H1 (cell line): Measurements from ENCODE around the gene ZNF385D. TPM values are rescaled to one million over a fixed set of nuclear protein-coding genes. Genes with fewer than 3 reads are reported as not detected.

Experiments used
- CTCF ChIA-PET: fragments of 300-600 bp; sonication (Branson Sonifier 250); formaldehyde crosslinking; loops from one replicate; lab custom pipeline; 2021; ENCODE audit not compliant: partially characterized antibody; lab: Charles Lee
- POLR2A ChIA-PET: fragments of 300-600 bp; sonication (Branson Sonifier 250); formaldehyde crosslinking; loops from one replicate; lab custom pipeline; 2021; ENCODE audit warnings: inconsistent platforms; ENCODE audit not compliant: partially characterized antibody; lab: Charles Lee
- DNase-seq, 2 experiments: peaks; one replicate each; pipeline versions ENCODE4 v3.0.0 to v3.0.0-alpha.2; 2010 to 2022; ENCODE audit warnings: low spot score in 2 of 2, low read depth in 1 of 2, mixed read lengths in 1 of 2
- FAIRE-seq: peaks from 2 replicates; lab custom pipeline; 2011; peaks lifted over from hg19 to GRCh38; lab: Jason Lieb, UNC
- H2AFZ ChIP-seq: 2 replicates; pipeline ENCODE4 v1.8.1; 2012; ENCODE audit warnings: low read length, inconsistent platforms
- H2AK5ac ChIP-seq: 2 replicates; pipeline ENCODE4 v1.6.1; 2013; ENCODE audit warnings: low read depth, low read length
- H2BK120ac ChIP-seq: replicated peaks from 2 replicates; pipeline ENCODE3; 2013; ENCODE audit warnings: low read depth, low read length, inconsistent platforms
- H2BK12ac ChIP-seq: 2 replicates; pipeline ENCODE4 v1.6.1; 2013; ENCODE audit warnings: low read depth, low read length
- H2BK15ac ChIP-seq: 2 replicates; pipeline ENCODE4 v1.6.1; 2013; ENCODE audit warnings: low read length
- H2BK20ac ChIP-seq: 2 replicates; pipeline ENCODE4 v1.6.1; 2013; ENCODE audit warnings: low read length
- H2BK5ac ChIP-seq: 2 replicates; pipeline ENCODE4 v1.6.1; 2013; ENCODE audit warnings: low read depth, low read length
- H3K14ac ChIP-seq: 2 replicates; pipeline ENCODE4 v1.6.1; 2013; ENCODE audit warnings: inconsistent platforms; ENCODE audit not compliant: insufficient read length
- H3K18ac ChIP-seq: 2 replicates; pipeline ENCODE4 v1.6.1; 2013; ENCODE audit warnings: low read length; ENCODE audit errors: extremely low read depth
- H3K23ac ChIP-seq: 2 replicates; pipeline ENCODE4 v1.6.1; 2013; ENCODE audit warnings: inconsistent platforms; ENCODE audit not compliant: insufficient read length
- H3K23me2 ChIP-seq: 2 replicates; pipeline ENCODE4 v1.6.1; 2013; ENCODE audit warnings: low read depth, low read length
- H3K27ac ChIP-seq: 2 replicates; pipeline ENCODE4 v1.6.1; 2011; ENCODE audit warnings: low read depth, low read length, inconsistent platforms
- H3K27me3 ChIP-seq, 4 experiments: replicated peaks in 1 of 4; 1 replicate in 1 of 4; 2 replicates in 3 of 4; pipeline versions ENCODE4 v1.6.1 to v1.8.1; 2011 to 2013; ENCODE audit warnings: low read length in 3 of 4, mild to moderate bottlenecking in 3 of 4, inconsistent platforms in 2 of 4, mixed read lengths in 2 of 4, moderate library complexity in 1 of 4; ENCODE audit not compliant: control insufficient read depth in 3 of 4, insufficient read depth in 3 of 4; ENCODE audit errors: extremely low read depth in 1 of 4
- H3K36me3 ChIP-seq, 4 experiments: 2 replicates each; pipeline versions ENCODE4 v1.6.1 to v1.8.1; 2011 to 2013; ENCODE audit warnings: mild to moderate bottlenecking in 4 of 4, low read length in 3 of 4, moderate library complexity in 2 of 4, control low read depth in 1 of 4, inconsistent platforms in 1 of 4; ENCODE audit not compliant: insufficient read depth in 4 of 4, control insufficient read depth in 2 of 4
- H3K4ac ChIP-seq: replicated peaks from 2 replicates; pipeline ENCODE3; 2013; ENCODE audit warnings: low read length, low read depth, mixed read lengths, inconsistent platforms; ENCODE audit not compliant: insufficient read length
- H3K4me1 ChIP-seq, 4 experiments: replicated peaks in 1 of 4; 1 replicate in 1 of 4; 2 replicates in 3 of 4; pipeline versions ENCODE4 v1.6.1 to v1.8.1; 2011 to 2013; ENCODE audit warnings: low read length in 3 of 4, inconsistent platforms in 2 of 4, mixed read lengths in 1 of 4; ENCODE audit not compliant: insufficient read depth in 4 of 4, control insufficient read depth in 3 of 4
- H3K4me2 ChIP-seq, 2 experiments: 2 replicates each; pipeline versions ENCODE4 v1.6.1 to v1.8.1; 2011 to 2013; ENCODE audit warnings: low read depth in 2 of 2, low read length in 2 of 2, control low read depth in 1 of 2, inconsistent platforms in 1 of 2, mild to moderate bottlenecking in 1 of 2; ENCODE audit not compliant: insufficient read depth in 1 of 2
- H3K4me3 ChIP-seq, 4 experiments: fragments of 200-600, 300-600 bp in 1 of 4; sonication (generic), shearing (Covaris generic), sonication (Bioruptor Twin) in 1 of 4; 2 replicates each; pipeline versions ENCODE4 v1.5.1 to v1.8.1; 2011 to 2016; ENCODE audit warnings: low read length in 4 of 4, low read depth in 3 of 4, control low read depth in 2 of 4, inconsistent platforms in 2 of 4, mild to moderate bottlenecking in 2 of 4, mixed read lengths in 1 of 4, moderate library complexity in 1 of 4; ENCODE audit not compliant: insufficient read depth in 2 of 4; ENCODE audit errors: extremely low read depth in 1 of 4
- H3K56ac ChIP-seq: replicated peaks from 2 replicates; pipeline ENCODE3; 2013; ENCODE audit warnings: low read depth, mild to moderate bottlenecking, mixed read lengths, low read length, inconsistent platforms; ENCODE audit not compliant: insufficient read length
- H3K79me1 ChIP-seq: 2 replicates; pipeline ENCODE4 v1.6.1; 2013; ENCODE audit warnings: low read depth, low read length, control low read depth
- H3K79me2 ChIP-seq, 2 experiments: 2 replicates each; pipeline versions ENCODE4 v1.6.1 to v1.8.1; 2012 to 2013; ENCODE audit warnings: low read length in 2 of 2, mild to moderate bottlenecking in 2 of 2, inconsistent platforms in 1 of 2; ENCODE audit not compliant: insufficient read depth in 2 of 2, control insufficient read depth in 1 of 2
- H3K9ac ChIP-seq, 4 experiments: replicated peaks in 1 of 4; 1 replicate in 1 of 4; 2 replicates in 3 of 4; pipeline versions ENCODE4 v1.6.1 to v1.8.1; 2011 to 2013; ENCODE audit warnings: low read depth in 3 of 4, low read length in 3 of 4, control low read depth in 2 of 4, mild to moderate bottlenecking in 2 of 4, moderate library complexity in 2 of 4, inconsistent platforms in 1 of 4; ENCODE audit errors: extremely low read depth in 1 of 4
- H3K9me3 ChIP-seq, 2 experiments: 2 replicates each; pipeline versions ENCODE4 v1.6.1 to v1.8.1; 2012 to 2013; ENCODE audit warnings: mild to moderate bottlenecking in 2 of 2, moderate library complexity in 2 of 2, control low read depth in 1 of 2, inconsistent platforms in 1 of 2, low read depth in 1 of 2, low read length in 1 of 2, mixed read lengths in 1 of 2; ENCODE audit not compliant: insufficient read depth in 2 of 2
- H4K20me1 ChIP-seq, 2 experiments: replicated peaks in 1 of 2; 2 replicates each; pipeline versions ENCODE3 to v1.8.1; 2011 to 2013; ENCODE audit warnings: inconsistent platforms in 2 of 2, low read length in 2 of 2, mild to moderate bottlenecking in 1 of 2; ENCODE audit not compliant: insufficient read depth in 2 of 2, control insufficient read depth in 1 of 2
- H4K5ac ChIP-seq: 2 replicates; pipeline ENCODE4 v1.6.1; 2013; ENCODE audit warnings: low read length, low read depth, mixed read lengths, inconsistent platforms; ENCODE audit not compliant: insufficient read length
- H4K8ac ChIP-seq: 2 replicates; pipeline ENCODE4 v1.8.0; 2013; ENCODE audit warnings: mild to moderate bottlenecking, moderate library complexity, low read length, inconsistent platforms; ENCODE audit not compliant: insufficient read depth; ENCODE audit errors: extremely low read depth
- H4K91ac ChIP-seq: replicated peaks from 2 replicates; pipeline ENCODE3; 2013; ENCODE audit warnings: low read length, mixed read lengths, inconsistent platforms; ENCODE audit not compliant: insufficient read length
- BACH1 ChIP-seq: IDR thresholded peaks from 2 replicates; pipeline ENCODE4 v1.6.1; 2012; ENCODE audit warnings: low read length, improper control_type of control experiment
- CBX8 ChIP-seq: fragments of 300-800, 300-1000 bp; sonication (generic); IDR thresholded peaks from 2 replicates; pipeline ENCODE4 v1.7.1; 2016; ENCODE audit warnings: low read depth, low read length, borderline replicate concordance
- CEBPB ChIP-seq: IDR thresholded peaks from 2 replicates; pipeline ENCODE4 v1.6.1; 2012; ENCODE audit warnings: low read depth, low read length
- GABPA ChIP-seq: IDR thresholded peaks from 2 replicates; pipeline ENCODE4 v1.6.1; 2011; ENCODE audit warnings: mild to moderate bottlenecking, low read length, moderate library complexity, borderline replicate concordance; ENCODE audit not compliant: insufficient read depth
- POLR2AphosphoS5 ChIP-seq: IDR thresholded peaks from 2 replicates; pipeline ENCODE4 v1.6.1; 2011; ENCODE audit warnings: low read depth, low read length
- RXRA ChIP-seq: IDR thresholded peaks from 2 replicates; pipeline ENCODE4 v1.6.1; 2011; ENCODE audit warnings: low read depth, mild to moderate bottlenecking, low read length, moderate library complexity; ENCODE audit not compliant: insufficient read depth
- SIRT6 ChIP-seq: IDR thresholded peaks from one replicate; pipeline ENCODE4 v1.7.1; 2012; ENCODE audit warnings: low read length, inconsistent platforms
- SP1 ChIP-seq: IDR thresholded peaks from 2 replicates; pipeline ENCODE4 v1.6.1; 2011; ENCODE audit warnings: low read depth, low read length
- SRF ChIP-seq: IDR thresholded peaks from 2 replicates; pipeline ENCODE4 v1.6.1; 2011; ENCODE audit warnings: mild to moderate bottlenecking, low read depth, low read length, moderate library complexity
- TCF12 ChIP-seq: IDR thresholded peaks from 2 replicates; pipeline ENCODE4 v1.6.1; 2011; ENCODE audit warnings: low read depth, mild to moderate bottlenecking, low read length
- USF2 ChIP-seq: IDR thresholded peaks from 2 replicates; pipeline ENCODE4 v1.6.1; 2011; ENCODE audit warnings: low read length, improper control_type of control experiment
- YY1 ChIP-seq: IDR thresholded peaks from 2 replicates; pipeline ENCODE4 v1.6.1; 2011; ENCODE audit warnings: low read depth, mild to moderate bottlenecking, low read length
- WGBS, 2 experiments: shearing (Covaris generic) in 1 of 2; methylation state at CpG; one replicate each; pipeline versions ENCODE4 v1.1.6 to v1.1.7; 2013 to 2015; ENCODE audit warnings: low lambda C conversion rate in 2 of 2, mixed read lengths in 2 of 2, inconsistent platforms in 1 of 2, low coverage in 1 of 2, missing lambda C conversion rate in 1 of 2; ENCODE audit not compliant: insufficient replicate concordance in 2 of 2, insufficient coverage in 1 of 2, insufficient read length in 1 of 2; ENCODE audit errors: extremely low coverage in 1 of 2, missing lambda C conversion rate in 1 of 2; 5-methylcytosine and 5-hydroxymethylcytosine counted together
- polyA plus RNA-seq, 7 experiments: library from polyadenylated mRNA; depleted of rRNA in 3 of 7; stranded (reverse) in 5 of 7; unstranded in 2 of 7; fragments of >200 nt in 5 of 7; fragments of 200-250 nt in 2 of 7; gene quantifications; 1 replicate in 5 of 7; 2 replicates in 1 of 7; 4 replicates in 1 of 7; pipeline versions ENCODE4 v1.2.1 to v1.2.3, GENCODE V29; 2011 to 2013; ENCODE audit warnings: missing spikeins in 2 of 7, mixed read lengths in 2 of 7
- total RNA-seq: library from RNA; stranded (reverse); fragmentation: NEBNext Ultra II Directional; extraction: Animal tissue kit (Norgen Biotek cat#: 25700); gene quantifications from 2 replicates; pipeline ENCODE4 v1.2.1, GENCODE V29; 2021

ZNF385D gene
- total and polyA plus RNA-seq, 2 of the 8 experiments (the other 6 are each of a cell fraction or from before 2014, with no cell fraction given) = 5.9 to 10.8 TPM

DNA sequence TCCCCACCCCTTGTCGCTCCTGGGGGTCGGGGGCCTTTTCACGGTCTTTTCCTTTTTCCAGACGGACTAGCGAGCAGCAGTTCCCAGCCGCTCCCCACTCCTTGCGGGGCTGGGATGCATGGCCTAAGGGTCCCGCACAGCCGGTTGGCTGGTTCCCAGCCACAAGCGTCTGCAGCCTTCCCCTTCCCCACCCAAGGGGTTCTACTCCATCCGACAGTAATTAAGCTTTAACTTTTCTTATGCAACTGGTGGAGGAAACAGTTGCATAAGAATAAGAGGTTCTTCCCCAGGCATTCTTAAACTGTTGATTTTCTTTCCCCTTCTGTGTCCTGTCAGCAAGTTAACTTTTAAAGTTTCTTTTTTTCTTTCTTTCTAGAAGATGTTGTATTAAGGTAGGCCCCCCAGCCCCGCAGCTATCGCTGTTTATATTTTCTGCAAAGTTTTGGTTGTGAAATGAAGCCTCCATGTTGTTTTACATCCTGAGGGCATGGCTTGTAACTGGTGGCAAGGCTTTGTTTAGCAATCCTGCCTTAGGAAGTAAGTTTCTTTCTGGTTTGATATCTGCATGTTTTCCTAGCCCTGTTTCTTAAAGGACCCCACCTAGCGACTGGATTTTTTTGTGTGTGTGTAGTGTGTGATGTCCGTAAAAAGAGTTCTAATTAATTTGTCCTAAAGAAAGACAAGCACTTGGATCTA, 207.5 kb downstream of the ZNF385D start:
- Histone ChIP-seq H3K18ac (peak overlapping the region; percentile 51; the same call in 1 of the 2 replicates), H3K14ac (no peak overlapping the region), H2AK5ac (no peak overlapping the region), H3K4ac (no peak overlapping the region), H3K27ac (peak overlapping the region; percentile 62; the same call in 1 of the 2 replicates), H2BK12ac (peak overlapping the region; percentile 45; the same call in 1 of the 2 replicates), H3K4me2 (peak overlapping the region; percentile 28 to 45; a peak in 3 of 4 replicates), H3K79me1 (no peaks in the 10 kb centered on the region), H4K20me1 (no peaks in the 10 kb centered on the region), H3K4me3 (peak overlapping the region in 2 of 4 experiments; percentile 26 to 38; a peak in 3 of 8 replicates), H3K27me3 (peaks cover 0 to 1% (median 0%) of the 10 kb centered on the region in 4 experiments; a peak in 1 of 7 replicates), H4K91ac (no peak overlapping the region), H3K4me1 (peaks cover 0 to 8% (median 5%) of the 10 kb centered on the region in 4 experiments; a peak in 4 of 7 replicates), H2BK20ac (no peak overlapping the region), H3K9ac (no peak overlapping the region; a peak in 1 of 7 replicates), H3K36me3 (no peaks in the 10 kb centered on the region), H3K23me2 (no peaks in the 10 kb centered on the region), H4K8ac (peak overlapping the region; percentile 82; the same call in 1 of the 2 replicates), H2BK120ac (no peak overlapping the region), H4K5ac (no peak overlapping the region), H3K9me3 (no peaks in the 10 kb centered on the region), H2BK5ac (peak overlapping the region; percentile 66; the same call in 1 of the 2 replicates), H3K79me2 (no peaks in the 10 kb centered on the region), H3K23ac (no peak overlapping the region), H2BK15ac (no peak overlapping the region), H3K56ac (no peak overlapping the region), H2AFZ (peak overlapping the region; percentile 34; the same call in 1 of the 2 replicates)
- DNase-seq = peak in 1 of 2 experiments; percentile 66
- POLR2A ChIA-PET = interaction anchor here (0.9 to 1.0 kb wide), 3 partner anchors 17 to 59 kb away, joined by 3 read pairs; no protein-coding TSS in a partner anchor
- 23% methylated on average over 13 of the region's 15 CpGs; no CpG with 5 or more reads in 1 of the 2 experiments for WGBS, 2 experiments
- FAIRE-seq = peak; percentile 78
- CTCF ChIA-PET = interaction anchor here (0.7 to 1.0 kb wide), 5 partner anchors 27 to 530 kb away, joined by 3 read pairs; no protein-coding TSS in a partner anchor
- TF ChIP-seq SRF = no peak
- TF ChIP-seq USF2 = no peak; the same call in 1 of the 2 replicates
- TF ChIP-seq CBX8 = no peak
- peak; percentile 76 for TF ChIP-seq CEBPB
- no peak for TF ChIP-seq POLR2AphosphoS5
- no peak for TF ChIP-seq TCF12
- TF ChIP-seq RXRA = no peak
- no peak for TF ChIP-seq BACH1
- TF ChIP-seq YY1 = peak; percentile 68; the same call in 1 of the 2 replicates
- TF ChIP-seq SP1 = peak; percentile 59; the same call in 1 of the 2 replicates
- no peak for TF ChIP-seq SIRT6
- no peak for TF ChIP-seq GABPA
